HG03558 (cell line): ENCODE measurements around the gene LAMA2.

Source experiments
- ATAC-seq: cut with Tn5 transposase; IDR thresholded peaks from one replicate; pipeline ENCODE4 v1.9.1; 2021; ENCODE audit warnings: moderate number of reproducible peaks; ENCODE audit not compliant: unreplicated experiment; ENCODE audit errors: extremely low read depth

Gene LAMA2

GRCh38 chr6:129284225-129284624, 401.3 kb downstream of the LAMA2 start:
- ATAC-seq: no peak

- no peak for ATAC-seq
Measured at GRCh38 chr6:129287231-129288177, 404.6 kb downstream of the LAMA2 start.

GRCh38 chr6:129289442-129289841, 406.5 kb downstream of the LAMA2 start:
- ATAC-seq: no peak

GRCh38 chr6:129292836-129293235, 409.9 kb downstream of the LAMA2 start:
- no peak for ATAC-seq

GRCh38 chr6:129297592-129297991, 414.7 kb downstream of the LAMA2 start:
- ATAC-seq: no peak

- no peak for ATAC-seq
Measured at GRCh38 chr6:129302671-129303070, 419.7 kb downstream of the LAMA2 start.

- ATAC-seq: no peak
Measured at GRCh38 chr6:129306826-129307225, 423.9 kb downstream of the LAMA2 start.

GRCh38 chr6:129307845-129308244, 424.9 kb downstream of the LAMA2 start:
- ATAC-seq: no peak

- ATAC-seq: no peak
Measured at GRCh38 chr6:129309154-129309553, 426.2 kb downstream of the LAMA2 start.

GRCh38 chr6:129312880-129313279, 429.9 kb downstream of the LAMA2 start:
- ATAC-seq: no peak

- no peak for ATAC-seq
Measured at GRCh38 chr6:129314575-129314974, 431.6 kb downstream of the LAMA2 start.

- no peak for ATAC-seq
Measured at GRCh38 chr6:129317931-129318820, 435.2 kb downstream of the LAMA2 start.

- no peak for ATAC-seq
Measured at GRCh38 chr6:129320892-129321291, 438.0 kb downstream of the LAMA2 start.

- ATAC-seq: no peak
Measured at GRCh38 chr6:129321303-129321702, 438.4 kb downstream of the LAMA2 start.

- ATAC-seq: no peak
Measured at GRCh38 chr6:129324345-129324744, 441.4 kb downstream of the LAMA2 start.

GRCh38 chr6:129329678-129330077, 446.7 kb downstream of the LAMA2 start:
- ATAC-seq: no peak

- no peak for ATAC-seq
Measured at GRCh38 chr6:129331450-129332138, 448.7 kb downstream of the LAMA2 start.

GRCh38 chr6:129335792-129336191, 452.9 kb downstream of the LAMA2 start:
- no peak for ATAC-seq

- ATAC-seq: no peak
Measured at GRCh38 chr6:129338683-129339082, 455.7 kb downstream of the LAMA2 start.

- no peak for ATAC-seq
Measured at GRCh38 chr6:129340983-129341382, 458.0 kb downstream of the LAMA2 start.
